GM13977 (cell line): ENCODE results near the gene MYH7.

Source experiments
- DNase-seq: peaks from one replicate; pipeline ENCODE4 v3.0.0; 2012; ENCODE audit warnings: low spot score
- CTCF ChIP-seq: IDR thresholded peaks from 2 replicates; pipeline ENCODE4 v1.5.1; 2012; ENCODE audit warnings: mild to moderate bottlenecking, control low read depth; ENCODE audit not compliant: insufficient read depth; ENCODE audit errors: extremely low read depth, missing control alignments
- in situ Hi-C: fragments of 300-500 bp; cut with MboI; formaldehyde crosslinking; loops from one replicate; pipeline ENCODE4 v1.12.0; 2022; ENCODE audit warnings: low sequenced_read_pairs, low pct_unique_long_range_greater_than_20kb, mixed read lengths, inconsistent platforms; ENCODE audit not compliant: unreplicated experiment

The MYH7 gene

GRCh38 chr14:23437133-23438100, 2.0 kb upstream of the MYH7 start:
- TF ChIP-seq CTCF = no peak
- no peak for DNase-seq
- in situ Hi-C loops = no loop called here

- TF ChIP-seq CTCF = no peak
- in situ Hi-C loops = no loop called here
- DNase-seq = no peak
These were observed 1.1 kb upstream of the MYH7 start for GRCh38 chr14:23436327-23437132.

GRCh38 chr14:23434488-23435222, 805 bp downstream of the MYH7 start:
- in situ Hi-C loops = no loop called here
- no peak for TF ChIP-seq CTCF
- no peak for DNase-seq

GRCh38 chr14:23433457-23433856, 2.0 kb downstream of the MYH7 start:
- no peak for DNase-seq
- TF ChIP-seq CTCF = no peak
- in situ Hi-C loops = no loop called here

GRCh38 chr14:23432946-23433345, 2.5 kb downstream of the MYH7 start:
- TF ChIP-seq CTCF = no peak
- in situ Hi-C loops = no loop called here
- no peak for DNase-seq
